GM21619 (cell line): Measurements from ENCODE around the gene NTN3.
A peak's percentile ranks its signal among the peaks of the same experiment; 100 is the strongest.
"Not testable (repeated sequence)": the region's sequence is repeated elsewhere in the genome, so short reads cannot be mapped to it uniquely, and the experiment has no call there.

Source experiments
- ATAC-seq: cut with Tn5 transposase; IDR thresholded peaks from one replicate; pipeline ENCODE4 v1.9.1; 2021; ENCODE audit not compliant: unreplicated experiment

The NTN3 gene

GRCh38 chr16:2439598-2439997 lies 31.5 kb upstream of the NTN3 start:
- no peak for ATAC-seq

GRCh38 chr16:2441143-2441804 lies 29.8 kb upstream of the NTN3 start:
- ATAC-seq: not testable (repeated sequence)

- ATAC-seq: no peak
Observed at GRCh38 chr16:2443555-2443954, 27.5 kb upstream of the NTN3 start.

GRCh38 chr16:2447920-2448583 lies 23.0 kb upstream of the NTN3 start:
- no peak for ATAC-seq

- no peak for ATAC-seq
Observed at GRCh38 chr16:2449118-2449517, 22.0 kb upstream of the NTN3 start.

GRCh38 chr16:2450535-2450934 lies 20.6 kb upstream of the NTN3 start:
- no peak for ATAC-seq

- ATAC-seq: no peak
Observed at GRCh38 chr16:2450975-2451381, 20.1 kb upstream of the NTN3 start.

- ATAC-seq: no peak
Observed at GRCh38 chr16:2451851-2452320, 19.2 kb upstream of the NTN3 start.

GRCh38 chr16:2452650-2453049 lies 18.4 kb upstream of the NTN3 start:
- no peak for ATAC-seq

- no peak for ATAC-seq
Observed at GRCh38 chr16:2455081-2455845, 15.8 kb upstream of the NTN3 start.

- no peak for ATAC-seq
Observed at GRCh38 chr16:2456551-2457153, 14.4 kb upstream of the NTN3 start.

- no peak for ATAC-seq
Observed at GRCh38 chr16:2457267-2457666, 13.8 kb upstream of the NTN3 start.

GRCh38 chr16:2457946-2458345 lies 13.2 kb upstream of the NTN3 start:
- no peak for ATAC-seq

GRCh38 chr16:2458887-2459646 lies 12.0 kb upstream of the NTN3 start:
- no peak for ATAC-seq

- ATAC-seq: peak; percentile 88
Observed at GRCh38 chr16:2459647-2460390, 11.3 kb upstream of the NTN3 start, which contains the start of gene TEDC2. Gene TEDC2, plus strand, starts transcription at chr16:2460109. Its CDS starts 36 bp downstream, at chr16:2460145.

- ATAC-seq: peak; percentile 15
Observed at GRCh38 chr16:2460391-2460713, 10.7 kb upstream of the NTN3 start.

GRCh38 chr16:2460916-2461315 lies 10.2 kb upstream of the NTN3 start:
- no peak for ATAC-seq

GRCh38 chr16:2462031-2462866 lies 8.8 kb upstream of the NTN3 start:
- ATAC-seq: no peak

GRCh38 chr16:2464333-2464732 lies 6.8 kb upstream of the NTN3 start:
- ATAC-seq: no peak
